ENCODE measurements around the gene CFI. TPM values are rescaled to one million over a fixed set of nuclear protein-coding genes. Genes with fewer than 3 reads are reported as not detected.

CFI gene
- total and polyA plus RNA-seq, 3 donors from 2014 or later, result 4.3 to 26.0 (median 24.5) TPM

- Histone ChIP-seq H3K9me3 (no peaks in the 10 kb centered on the region), H3K27me3 (no peaks in the 10 kb centered on the region), H3K4me3 (no peak overlapping the region), H3K4me1 (no peaks in the 10 kb centered on the region), H3K36me3 (ENCODE audit: low read depth, missing control alignments) (no peaks in the 10 kb centered on the region), H3K27ac (no peak overlapping the region)
- no peak for DNase-seq
- intact Hi-C loops (cut with DNase I; ENCODE audit: low total_unique reads), result no loop called here
- 59 to 65% methylated on average over 6 of the region's 6 CpGs for WGBS, 2 donors
- TF ChIP-seq POLR2A (IDR thresholded peaks at IDR 0.05) (no peak), CTCF (IDR thresholded peaks at IDR 0.05) (no peak)
These were observed 44.7 kb upstream of the CFI start for GRCh38 chr4:109846395-109847098.

DNA sequence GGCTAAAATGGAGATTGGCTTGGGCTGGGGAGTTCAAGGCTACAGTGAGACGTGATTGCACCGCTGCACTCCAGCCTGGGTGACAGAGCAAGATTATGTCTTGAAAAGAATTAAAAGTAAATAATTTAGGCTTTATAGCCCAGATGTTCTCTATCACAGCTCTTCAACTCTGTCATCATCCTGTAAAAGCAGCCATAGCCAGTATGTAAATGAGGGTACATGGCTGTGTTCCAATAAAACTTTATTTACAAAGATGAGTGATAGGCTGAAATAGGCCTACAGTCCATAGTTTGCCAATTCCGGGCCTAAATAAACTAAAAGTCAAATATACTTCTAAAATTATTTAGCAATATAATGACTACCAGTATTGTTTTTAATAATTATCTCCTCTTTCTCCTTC is 35.2 kb upstream of the CFI start:
- TF ChIP-seq CTCF (IDR thresholded peaks at IDR 0.05), result no peak
- TF ChIP-seq POLR2A (IDR thresholded peaks at IDR 0.05), result no peak
- 72 to 79% methylated on average over 3 of the region's 3 CpGs for WGBS, 2 donors
- DNase-seq, result no peak
- Histone ChIP-seq H3K4me1 (no peaks in the 10 kb centered on the region), H3K4me3 (no peak overlapping the region), H3K36me3 (ENCODE audit: low read depth, missing control alignments) (no peaks in the 10 kb centered on the region), H3K27ac (no peak overlapping the region), H3K9me3 (no peaks in the 10 kb centered on the region), H3K27me3 (no peaks in the 10 kb centered on the region)
- intact Hi-C loops (cut with DNase I; ENCODE audit: low total_unique reads), result no loop called here

DNA sequence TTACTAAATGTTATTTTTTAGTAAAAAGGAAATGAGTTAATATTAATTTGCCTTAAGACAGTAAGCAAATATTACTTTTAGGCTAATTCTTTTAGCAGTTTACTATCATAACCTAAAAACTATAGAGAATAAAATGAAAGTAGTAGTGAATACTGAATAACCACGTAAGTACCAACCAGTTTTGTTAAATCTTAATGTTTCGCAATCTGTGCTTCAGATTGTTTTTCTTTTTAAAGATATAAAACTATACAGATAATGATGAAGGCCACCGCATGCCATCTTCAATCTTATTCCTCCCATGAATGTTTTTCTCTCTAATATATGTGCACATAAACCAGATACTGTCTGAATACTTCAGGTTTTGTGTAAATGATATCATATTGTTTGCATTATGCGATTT is 32.0 kb upstream of the CFI start:
- DNase-seq, result no peak
- WGBS, 2 donors, result 88 to 94% methylated on average over 4 of the region's 4 CpGs
- Histone ChIP-seq H3K36me3 (ENCODE audit: low read depth, missing control alignments) (no peaks in the 10 kb centered on the region), H3K27me3 (no peaks in the 10 kb centered on the region), H3K4me3 (no peak overlapping the region), H3K4me1 (no peaks in the 10 kb centered on the region), H3K27ac (no peak overlapping the region), H3K9me3 (no peaks in the 10 kb centered on the region)
- no peak for TF ChIP-seq POLR2A (IDR thresholded peaks at IDR 0.05)
- no peak for TF ChIP-seq CTCF (IDR thresholded peaks at IDR 0.05)
- intact Hi-C loops (cut with DNase I; ENCODE audit: low total_unique reads), result no loop called here

- no peaks in the 10 kb centered on the region for H3K9me3 ChIP-seq
- H3K27me3 ChIP-seq, result no peaks in the 10 kb centered on the region
- intact Hi-C loops (cut with DNase I; ENCODE audit: low total_unique reads), result loop anchor here (10.0 kb wide), 1 partner anchor 403 kb away; no protein-coding TSS in a partner anchor
- no peak for DNase-seq
- TF ChIP-seq POLR2A (IDR thresholded peaks at IDR 0.05) (no peak), CTCF (IDR thresholded peaks at IDR 0.05) (no peak)
- WGBS, 2 donors, result 92 to 93% methylated on average over 2 of the region's 2 CpGs
- H3K4me1 ChIP-seq, result no peaks in the 10 kb centered on the region
- no peak within 1 kb of the TSS for H3K27ac ChIP-seq
- no peaks in the 10 kb centered on the region for H3K36me3 ChIP-seq (ENCODE audit: low read depth, missing control alignments)
- H3K4me3 ChIP-seq, result no peak within 1 kb of the TSS
These were observed 25.9 kb upstream of the CFI start, which contains the start of gene RRH for GRCh38 chr4:109827672-109828071. Gene RRH, plus strand, starts transcription at chr4:109827972. Its CDS starts 56 bp downstream, at chr4:109828028.

GRCh38 chr4:109826719-109827118 is 24.9 kb upstream of the CFI start:
- intact Hi-C loops (cut with DNase I; ENCODE audit: low total_unique reads), result loop anchor here (10.0 kb wide), 1 partner anchor 402 kb away; no protein-coding TSS in a partner anchor
- H3K4me3 ChIP-seq, result no peak overlapping the region
- H3K4me1 ChIP-seq, result no peaks in the 10 kb centered on the region
- DNase-seq, result no peak
- no peaks in the 10 kb centered on the region for H3K27me3 ChIP-seq
- H3K36me3 ChIP-seq (ENCODE audit: low read depth, missing control alignments), result no peaks in the 10 kb centered on the region
- no peak overlapping the region for H3K27ac ChIP-seq
- TF ChIP-seq CTCF (IDR thresholded peaks at IDR 0.05) (peak in 1 of 3 experiments; percentile 59), POLR2A (IDR thresholded peaks at IDR 0.05) (no peak)
- H3K9me3 ChIP-seq, result no peaks in the 10 kb centered on the region
